Measurements from ENCODE around the gene ISG20.

- TF ChIP-seq CTCF (IDR thresholded peaks at IDR 0.05; ENCODE audit: low read depth, low read length, poor library complexity, severe bottlenecking) (no peak), EZH2phosphoT487 (IDR thresholded peaks at IDR 0.05; ENCODE audit: borderline replicate concordance, low read length) (no peak)
These were observed 6.6 kb downstream of the ISG20 start for GRCh38 chr15:88645171-88646087.
